Endothelial cell of umbilical vein (primary cell): Measurements from ENCODE around the gene PTPN13. TPM values are rescaled to one million over a fixed set of nuclear protein-coding genes. Genes with fewer than 3 reads are reported as not detected.

Experiments
- BruUV-seq: library from RNA; stranded (reverse); fragments of 400-500 nt; replicated peaks from 2 replicates; lab custom pipeline; 2021; lab: Mats Ljungman, UMichigan
- CTCF ChIA-PET: fragments of 300-600, 350-600 bp; sonication (Branson Sonifier 250); formaldehyde crosslinking; loops from one replicate; lab custom pipeline; 2021; ENCODE audit warnings: antibody characterized with exemption, inconsistent platforms; lab: Charles Lee
- POLR2A ChIA-PET: fragments of 300-600, 350-600 bp; sonication (Branson Sonifier 250); formaldehyde crosslinking; loops from one replicate; lab custom pipeline; 2021; ENCODE audit warnings: antibody characterized with exemption, inconsistent platforms; lab: Charles Lee
- DNase-seq: peaks from one replicate; pipeline ENCODE4 v3.0.0-alpha.2; 2011; ENCODE audit warnings: low read depth, low spot score
- FAIRE-seq: peaks from 2 replicates; lab custom pipeline; 2011; peaks lifted over from hg19 to GRCh38; lab: Jason Lieb, UNC
- H2AFZ ChIP-seq: 2 replicates; pipeline ENCODE4 v1.6.0; 2012; ENCODE audit warnings: low read depth, low read length, control low read depth, inconsistent platforms
- H3K27ac ChIP-seq: 2 replicates; pipeline ENCODE4 v1.5.1; 2011; ENCODE audit warnings: low read depth, mild to moderate bottlenecking, control low read depth, low read length, moderate library complexity; ENCODE audit not compliant: insufficient read depth
- H3K27me3 ChIP-seq, 2 experiments: 2 replicates each; pipeline versions ENCODE4 v1.6.0 to v1.6.1; 2011; ENCODE audit warnings: low read length in 2 of 2, mixed read lengths in 1 of 2; ENCODE audit not compliant: control insufficient read depth in 2 of 2, insufficient read depth in 2 of 2
- H3K36me3 ChIP-seq, 2 experiments: 2 replicates in 1 of 2; 3 replicates in 1 of 2; pipeline ENCODE4 v1.5.1; 2011; ENCODE audit warnings: low read length in 2 of 2, mild to moderate bottlenecking in 1 of 2, moderate library complexity in 1 of 2; ENCODE audit not compliant: control insufficient read depth in 2 of 2, insufficient read depth in 2 of 2; ENCODE audit errors: extremely low read depth in 1 of 2
- H3K4me1 ChIP-seq: 3 replicates; pipeline ENCODE4 v1.5.1; 2011; ENCODE audit warnings: mild to moderate bottlenecking, low read length; ENCODE audit not compliant: control insufficient read depth, insufficient read depth; ENCODE audit errors: extremely low read depth
- H3K4me2 ChIP-seq: 2 replicates; pipeline ENCODE4 v1.6.1; 2011; ENCODE audit warnings: low read length, control low read depth, mixed read lengths; ENCODE audit not compliant: insufficient read depth
- H3K4me3 ChIP-seq, 3 experiments: fragments of 200-600 bp in 1 of 3; sonication (generic), shearing (Covaris generic) in 1 of 3; replicated peaks in 1 of 3; 2 replicates each; pipeline ENCODE4 v1.5.1; 2011 to 2016; ENCODE audit warnings: control low read depth in 3 of 3, low read length in 3 of 3, mild to moderate bottlenecking in 2 of 3, inconsistent platforms in 1 of 3, low read depth in 1 of 3, moderate library complexity in 1 of 3; ENCODE audit not compliant: insufficient read depth in 1 of 3
- H3K79me2 ChIP-seq: 2 replicates; pipeline ENCODE4 v1.6.0; 2012; ENCODE audit warnings: low read length, inconsistent platforms; ENCODE audit not compliant: control insufficient read depth, insufficient read depth
- H3K9ac ChIP-seq: replicated peaks from 2 replicates; pipeline ENCODE3; 2011; ENCODE audit warnings: low read length, control low read depth; ENCODE audit not compliant: insufficient read depth; ENCODE audit errors: extremely low read depth
- H3K9me1 ChIP-seq: replicated peaks from 3 replicates; pipeline ENCODE4 v1.6.0; 2011; ENCODE audit warnings: mild to moderate bottlenecking, low read length; ENCODE audit not compliant: control insufficient read depth, insufficient read depth; ENCODE audit errors: extremely low read depth
- H3K9me3 ChIP-seq: replicated peaks from 2 replicates; pipeline ENCODE4 v1.5.1; 2012; ENCODE audit warnings: low read length, inconsistent platforms; ENCODE audit not compliant: control insufficient read depth, insufficient read depth
- H4K20me1 ChIP-seq: replicated peaks from 2 replicates; pipeline ENCODE3; 2011; ENCODE audit warnings: mild to moderate bottlenecking, low read length; ENCODE audit not compliant: control insufficient read depth, insufficient read depth; ENCODE audit errors: extremely low read depth
- CTCF ChIP-seq, 2 donors: IDR thresholded peaks; 1 replicate in 1 of 2; 2 replicates in 1 of 2; pipeline ENCODE4 v1.5.1; 2011; ENCODE audit warnings: low read length in 2 of 2, mild to moderate bottlenecking in 2 of 2, moderate library complexity in 2 of 2, control low read depth in 1 of 2, inconsistent platforms in 1 of 2, low read depth in 1 of 2; ENCODE audit not compliant: insufficient read depth in 1 of 2; ENCODE audit errors: extremely low read depth in 1 of 2
- EZH2 ChIP-seq: IDR thresholded peaks from 2 replicates; pipeline ENCODE4 v1.6.1; 2012; ENCODE audit warnings: borderline replicate concordance, low read depth, mild to moderate bottlenecking, moderate library complexity, low read length, inconsistent platforms; ENCODE audit not compliant: severe bottlenecking
- FOS ChIP-seq: IDR thresholded peaks from 2 replicates; pipeline ENCODE4 v1.6.1; 2011; ENCODE audit warnings: mild to moderate bottlenecking, low read length, moderate library complexity, borderline replicate concordance; ENCODE audit not compliant: insufficient read depth
- GATA2 ChIP-seq: IDR thresholded peaks from 2 replicates; pipeline ENCODE4 v1.7.0; 2011; ENCODE audit warnings: low read depth, mild to moderate bottlenecking, moderate library complexity, mixed read lengths, low read length; ENCODE audit not compliant: insufficient read length, insufficient read depth
- JUN ChIP-seq: IDR thresholded peaks from 2 replicates; pipeline ENCODE4 v1.6.1; 2011; ENCODE audit warnings: borderline replicate concordance, low read depth; ENCODE audit not compliant: insufficient read length, insufficient read depth
- MAX ChIP-seq: IDR thresholded peaks from 2 replicates; pipeline ENCODE4 v1.6.1; 2011; ENCODE audit not compliant: insufficient read depth, insufficient read length
- MYC ChIP-seq: IDR thresholded peaks from one replicate; pipeline ENCODE4 v1.6.1; 2011; ENCODE audit warnings: mild to moderate bottlenecking, low read depth, low read length
- POLR2A ChIP-seq: IDR thresholded peaks from 2 replicates; pipeline ENCODE4 v1.6.1; 2012; ENCODE audit warnings: low read depth, mild to moderate bottlenecking, control low read depth, low read length
- POLR2AphosphoS5 ChIP-seq: IDR thresholded peaks from 2 replicates; pipeline ENCODE4 v1.6.1; 2012; ENCODE audit warnings: low read depth, mild to moderate bottlenecking, control low read depth, low read length, moderate library complexity; ENCODE audit not compliant: insufficient read depth
- dilution Hi-C: fragments of 300-500 bp; cut with MboI; formaldehyde crosslinking; loops from one replicate; pipeline ENCODE4 v1.15.0; 2019; ENCODE audit warnings: low sequenced_read_pairs; ENCODE audit not compliant: extremely low pct_ligation_motif_present
- intact Hi-C: fragments of 100-400 bp; cut with micrococcal nuclease; formaldehyde crosslinking; loops from one replicate; pipeline ENCODE4 v1.10.0; 2022
- polyA plus RNA-seq, 4 experiments: library from polyadenylated mRNA; depleted of rRNA in 3 of 4; stranded (reverse) in 3 of 4; unstranded in 1 of 4; fragments of >200 nt; gene quantifications; 2 replicates each; pipeline versions ENCODE4 v1.2.1 to v1.2.3, GENCODE V29; 2011 to 2012; ENCODE audit warnings: missing spikeins in 1 of 4
- total RNA-seq: library from RNA; stranded (reverse); gene quantifications from 2 replicates; pipeline ENCODE4 v1.2.3, GENCODE V29; 2021

The PTPN13 gene
- total and polyA plus RNA-seq, 2 donors (not counting 3 experiments of a cell fraction or from before 2014, with no cell fraction given) = 0.69 to 2.9 TPM

GRCh38 chr4:86853209-86853608, 259.1 kb downstream of the PTPN13 start:
- Histone ChIP-seq H3K4me1 (no peaks in the 10 kb centered on the region), H3K9me1 (no peaks in the 10 kb centered on the region), H3K27me3 (peaks cover 0 to 2% of the 10 kb centered on the region in 2 experiments), H3K4me2 (no peak overlapping the region), H2AFZ (no peak overlapping the region), H4K20me1 (no peaks in the 10 kb centered on the region), H3K9ac (no peak overlapping the region), H3K36me3 (no peaks in the 10 kb centered on the region), H3K27ac (no peak overlapping the region), H3K4me3 (no peak overlapping the region), H3K9me3 (no peaks in the 10 kb centered on the region), H3K79me2 (no peaks in the 10 kb centered on the region)
- ChIA-PET CTCF (no interaction called here), POLR2A (no interaction called here)
- TF ChIP-seq EZH2 (no peak), MYC (no peak), POLR2A (no peak), GATA2 (no peak), MAX (no peak), JUN (no peak), POLR2AphosphoS5 (no peak), FOS (no peak), CTCF (IDR thresholded peaks at IDR 0.05; ENCODE audit: extremely low read depth in 1 of 2, insufficient read depth in 1 of 2, low read depth in 1 of 2, low read length in 2 of 2) (no peak)
- BruUV-seq = no TSS peak
- DNase-seq (no peak), FAIRE-seq (no peak)
- dilution Hi-C loops = no loop called here
- intact Hi-C loops = no loop called here
